Natural killer cell (primary cell): ENCODE data around the gene CMTR2. TPM values are rescaled to one million over a fixed set of nuclear protein-coding genes. Genes with fewer than 3 reads are reported as not detected.
"Not testable (repeated sequence)": the region's sequence is repeated elsewhere in the genome, so short reads cannot be mapped to it uniquely, and the experiment has no call there.

ENCODE experiments used
- ATAC-seq, 3 donors: fragments of 150-1000 bp in 2 of 3; fragments of 200-7000 bp in 1 of 3; cut with Tn5 transposase; 1 replicate in 1 of 3; 2 replicates in 2 of 3; pipeline ENCODE4 v1.10.0; 2021; ENCODE audit warnings: mild to moderate bottlenecking in 2 of 3, moderate library complexity in 2 of 3
- DNase-seq, 2 donors: peaks; one replicate each; pipeline versions ENCODE4 v3.0.0 to v3.0.0-alpha.2; 2013 to 2021; ENCODE audit warnings: mixed read lengths in 1 of 2
- H3K27ac ChIP-seq: one replicate; pipeline ENCODE4 v1.5.1; 2013; ENCODE audit warnings: mild to moderate bottlenecking, low read length
- H3K27me3 ChIP-seq: one replicate; pipeline ENCODE4 v1.6.1; 2013; ENCODE audit warnings: low read length; ENCODE audit not compliant: control insufficient read depth, insufficient read depth
- H3K36me3 ChIP-seq: one replicate; pipeline ENCODE4 v1.6.1; 2013; ENCODE audit warnings: low read length; ENCODE audit not compliant: control insufficient read depth, insufficient read depth
- H3K4me1 ChIP-seq: one replicate; pipeline ENCODE4 v1.6.1; 2013; ENCODE audit warnings: low read length; ENCODE audit not compliant: control insufficient read depth, insufficient read depth
- H3K4me3 ChIP-seq: one replicate; pipeline ENCODE4 v1.5.1; 2013; ENCODE audit warnings: low read length
- H3K9me3 ChIP-seq: one replicate; pipeline ENCODE4 v1.6.1; 2013; ENCODE audit warnings: low read length; ENCODE audit not compliant: control insufficient read depth, insufficient read depth
- H3K27ac Mint-ChIP-seq, 2 donors: one replicate each; pipeline ENCODE4 v1.8.0; 2022; ENCODE audit warnings: mild to moderate bottlenecking in 2 of 2, mixed read lengths in 2 of 2, moderate library complexity in 1 of 2
- H3K27me3 Mint-ChIP-seq, 2 donors: one replicate each; pipeline ENCODE4 v1.8.0; 2022; ENCODE audit warnings: low read depth in 2 of 2, mixed read lengths in 2 of 2
- H3K36me3 Mint-ChIP-seq: one replicate; pipeline ENCODE4 v1.8.0; 2022; ENCODE audit warnings: mixed read lengths
- H3K4me1 Mint-ChIP-seq, 2 donors: one replicate each; pipeline ENCODE4 v1.8.0; 2022; ENCODE audit warnings: mixed read lengths in 2 of 2
- H3K4me3 Mint-ChIP-seq: one replicate; pipeline ENCODE4 v1.8.0; 2022; ENCODE audit warnings: mild to moderate bottlenecking, moderate library complexity, mixed read lengths
- H3K9me3 Mint-ChIP-seq, 2 donors: one replicate each; pipeline ENCODE4 v1.8.0; 2022; ENCODE audit warnings: mixed read lengths in 2 of 2
- WGBS: methylation state at CpG from one replicate; pipeline ENCODE4 v1.1.7; 2013; ENCODE audit warnings: missing lambda C conversion rate; ENCODE audit not compliant: insufficient coverage; 5-methylcytosine and 5-hydroxymethylcytosine counted together
- intact Hi-C: fragments of 100-400 bp; cut with micrococcal nuclease; formaldehyde crosslinking; loops from one replicate; pipeline ENCODE4 v1.14.2; 2022
- total RNA-seq, 4 donors: library from RNA; stranded (reverse); fragments of 120-200 nt in 1 of 4; gene quantifications; one replicate each; pipeline versions ENCODE4 v1.2.3 to v1.2.4, GENCODE V29; 2013 to 2022
- TF ChIP-seq, protein P1 (sequence below): fragments of 200-600 bp; IDR thresholded peaks from one replicate; pipeline ENCODE4 v1.8.0; 2022; ENCODE audit warnings: antibody characterized with exemption

The CMTR2 gene
- total RNA-seq, 3 donors from 2014 or later (not counting 1 experiment from before 2014, with no cell fraction given): 18.1 to 37.2 (median 23.1) TPM

DNA sequence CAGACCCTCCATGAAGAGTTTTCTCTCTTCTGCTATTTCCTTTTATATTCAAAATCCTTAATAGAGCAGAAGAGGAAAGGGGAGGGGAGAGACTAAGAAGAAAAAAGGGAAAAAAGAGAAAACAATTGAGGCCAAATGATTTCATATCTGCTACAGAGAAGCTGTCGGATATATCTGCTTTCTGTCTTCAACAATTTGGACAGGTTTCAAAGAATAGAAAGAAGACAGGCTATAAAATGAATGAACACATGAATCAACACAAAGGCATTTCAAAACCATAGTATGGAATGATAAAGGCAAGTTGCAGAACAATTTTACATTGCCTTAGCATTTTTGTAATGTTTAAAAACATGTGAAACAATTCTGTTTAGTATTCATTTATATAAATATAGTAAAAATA is 4.7 kb upstream of the CMTR2 start:
- no peak overlapping the region for H3K4me3 Mint-ChIP-seq
- no peaks in the 10 kb centered on the region for H3K9me3 Mint-ChIP-seq
- H3K4me3 ChIP-seq: no peak overlapping the region
- intact Hi-C loops: no loop called here
- no peaks in the 10 kb centered on the region for H3K9me3 ChIP-seq
- H3K4me1 Mint-ChIP-seq: peaks cover 1 to 2% of the 10 kb centered on the region in 2 donors
- peaks cover 6% of the 10 kb centered on the region for H3K27me3 ChIP-seq
- DNase-seq (no peak), ATAC-seq (no peak)
- no peak overlapping the region for H3K27ac ChIP-seq
- WGBS: no CpG with 5 or more reads among the region's 1 CpG
- H3K4me1 ChIP-seq: peaks cover 3% of the 10 kb centered on the region
- H3K27me3 Mint-ChIP-seq: peaks cover 22 to 37% of the 10 kb centered on the region in 2 donors
- H3K36me3 Mint-ChIP-seq: no peaks in the 10 kb centered on the region
- no peaks in the 10 kb centered on the region for H3K36me3 ChIP-seq
- no peak overlapping the region for H3K27ac Mint-ChIP-seq
- TF ChIP-seq, protein P1, sequence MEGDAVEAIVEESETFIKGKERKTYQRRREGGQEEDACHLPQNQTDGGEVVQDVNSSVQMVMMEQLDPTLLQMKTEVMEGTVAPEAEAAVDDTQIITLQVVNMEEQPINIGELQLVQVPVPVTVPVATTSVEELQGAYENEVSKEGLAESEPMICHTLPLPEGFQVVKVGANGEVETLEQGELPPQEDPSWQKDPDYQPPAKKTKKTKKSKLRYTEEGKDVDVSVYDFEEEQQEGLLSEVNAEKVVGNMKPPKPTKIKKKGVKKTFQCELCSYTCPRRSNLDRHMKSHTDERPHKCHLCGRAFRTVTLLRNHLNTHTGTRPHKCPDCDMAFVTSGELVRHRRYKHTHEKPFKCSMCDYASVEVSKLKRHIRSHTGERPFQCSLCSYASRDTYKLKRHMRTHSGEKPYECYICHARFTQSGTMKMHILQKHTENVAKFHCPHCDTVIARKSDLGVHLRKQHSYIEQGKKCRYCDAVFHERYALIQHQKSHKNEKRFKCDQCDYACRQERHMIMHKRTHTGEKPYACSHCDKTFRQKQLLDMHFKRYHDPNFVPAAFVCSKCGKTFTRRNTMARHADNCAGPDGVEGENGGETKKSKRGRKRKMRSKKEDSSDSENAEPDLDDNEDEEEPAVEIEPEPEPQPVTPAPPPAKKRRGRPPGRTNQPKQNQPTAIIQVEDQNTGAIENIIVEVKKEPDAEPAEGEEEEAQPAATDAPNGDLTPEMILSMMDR: no peak

DNA sequence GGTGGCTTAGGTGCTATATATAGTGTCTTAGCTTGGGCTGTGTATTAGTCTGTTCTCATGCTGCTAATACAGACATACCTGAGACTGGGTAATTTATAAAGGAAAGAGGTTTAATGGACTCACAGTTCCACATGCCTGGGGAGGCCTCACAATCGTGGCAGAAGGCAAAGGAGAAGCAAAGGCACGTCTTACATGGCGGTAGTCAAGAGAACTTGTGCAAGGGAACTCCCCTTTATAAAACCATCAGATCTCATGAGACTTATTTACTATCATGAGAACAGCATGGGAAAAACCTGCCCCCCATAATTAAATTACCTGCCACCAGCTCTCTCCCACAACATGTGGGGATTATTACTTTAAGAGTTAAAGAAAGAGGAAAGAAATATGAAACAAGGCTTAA is 2.9 kb upstream of the CMTR2 start:
- H3K36me3 Mint-ChIP-seq, H3K27me3 ChIP-seq, H3K9me3 ChIP-seq, H3K4me3 ChIP-seq, H3K9me3 Mint-ChIP-seq, H3K4me3 Mint-ChIP-seq, ATAC-seq, H3K27ac Mint-ChIP-seq, intact Hi-C loops, H3K4me1 ChIP-seq, H3K36me3 ChIP-seq, DNase-seq, H3K27ac ChIP-seq: not testable (repeated sequence)
- H3K27me3 Mint-ChIP-seq: peaks cover 16 to 20% of the 10 kb centered on the region in 2 donors
- WGBS: 73% methylated on average over 3 of the region's 3 CpGs
- peaks cover 18% of the 10 kb centered on the region in 2 donors for H3K4me1 Mint-ChIP-seq

DNA sequence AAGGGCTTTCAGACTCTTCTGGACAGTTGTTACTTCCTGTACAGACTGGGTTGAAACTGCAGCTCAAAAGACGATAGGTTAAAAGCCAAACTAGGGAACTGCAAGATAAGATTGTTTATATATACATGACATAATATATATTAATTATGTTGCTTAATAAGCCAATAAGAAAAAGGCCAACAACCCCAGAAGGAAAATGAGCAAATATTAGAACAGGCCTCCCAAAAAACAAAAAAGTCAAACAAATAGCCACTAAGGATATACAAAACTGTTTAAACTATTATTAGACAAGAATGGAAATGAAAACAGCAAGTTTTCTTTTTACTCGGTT is 495 bp upstream of the CMTR2 start:
- H3K4me3 ChIP-seq: peak overlapping the region; percentile 94

DNA sequence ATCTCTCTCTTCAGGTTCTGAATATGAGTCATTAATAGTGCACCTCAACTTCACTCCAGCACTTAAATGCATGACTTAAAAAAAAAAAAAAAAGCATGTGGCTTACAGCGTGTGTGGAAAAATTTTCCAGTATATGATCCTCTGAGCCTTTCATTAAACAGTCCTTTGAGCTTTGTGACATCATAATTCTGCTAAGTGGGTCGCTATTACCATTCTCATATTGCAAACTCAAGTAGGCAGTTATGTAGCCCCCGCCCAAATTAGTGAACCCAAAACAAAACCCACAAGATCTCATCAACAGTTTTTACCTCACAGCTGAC is 672 bp downstream of the CMTR2 start:
- intact Hi-C loops: loop anchor here (2.0 kb wide), 1 partner anchor 30 kb away; no protein-coding TSS in a partner anchor
- Mint-ChIP-seq H3K27me3 (peaks cover 8 to 17% of the 10 kb centered on the region in 2 donors), H3K36me3 (peaks cover 30% of the 10 kb centered on the region), H3K27ac (peak overlapping the region; percentile 80 to 84), H3K9me3 (no peaks in the 10 kb centered on the region), H3K4me1 (peaks cover 40 to 49% of the 10 kb centered on the region in 2 donors), H3K4me3 (peak overlapping the region; percentile 86)
- DNase-seq (no peak), ATAC-seq (peak in 1 of 3 donors; percentile 18)
- H3K9me3 ChIP-seq: no peaks in the 10 kb centered on the region
- H3K36me3 ChIP-seq: peaks cover 22% of the 10 kb centered on the region
- peak overlapping the region; percentile 95 for H3K27ac ChIP-seq
- peaks cover 2% of the 10 kb centered on the region for H3K27me3 ChIP-seq
- WGBS: 18% methylated on average over 3 of the region's 3 CpGs
- peaks cover 6% of the 10 kb centered on the region for H3K4me1 ChIP-seq
- peak overlapping the region; percentile 94 for H3K4me3 ChIP-seq
- TF ChIP-seq, protein P1: no peak

More for the DNA sequence above, 495 bp upstream of the CMTR2 start:
- peaks cover 6% of the 10 kb centered on the region for H3K27me3 ChIP-seq
- H3K36me3 ChIP-seq: peaks cover 20% of the 10 kb centered on the region
- Mint-ChIP-seq H3K27ac (peak overlapping the region; percentile 80 to 84), H3K4me3 (peak overlapping the region; percentile 86), H3K9me3 (no peaks in the 10 kb centered on the region), H3K27me3 (peaks cover 12 to 17% of the 10 kb centered on the region in 2 donors), H3K4me1 (peaks cover 34 to 37% of the 10 kb centered on the region in 2 donors), H3K36me3 (peaks cover 19% of the 10 kb centered on the region)
- intact Hi-C loops: loop anchor here (2.0 kb wide), 1 partner anchor 31 kb away; no protein-coding TSS in a partner anchor
- no peaks in the 10 kb centered on the region for H3K9me3 ChIP-seq
- DNase-seq: no peak
- 70% methylated on average over 1 of the region's 2 CpGs for WGBS
- H3K4me1 ChIP-seq: peaks cover 6% of the 10 kb centered on the region
- TF ChIP-seq, protein P1: no peak
- ATAC-seq: no peak
- peak overlapping the region; percentile 95 for H3K27ac ChIP-seq
